Testis (tissue), 3 donors: Measurements from ENCODE around the gene CSF2. TPM values are rescaled to one million over a fixed set of nuclear protein-coding genes. Genes with fewer than 3 reads are reported as not detected.

Experiments used
- DNase-seq: peaks from one replicate; pipeline ENCODE4 v3.0.0-alpha.2; 2019
- H3K27ac ChIP-seq, 2 donors: fragments of 200-600 bp; sonication (generic); one replicate each; pipeline ENCODE4 v1.5.1; 2019
- H3K27me3 ChIP-seq: fragments of 200-600 bp; sonication (generic); one replicate; pipeline ENCODE4 v1.5.1; 2019
- H3K36me3 ChIP-seq: fragments of 200-600 bp; sonication (generic); one replicate; pipeline ENCODE4 v1.5.1; 2017; ENCODE audit warnings: low read depth; ENCODE audit errors: missing control alignments
- H3K4me1 ChIP-seq: fragments of 200-600 bp; sonication (generic); one replicate; pipeline ENCODE4 v1.5.1; 2019
- H3K4me3 ChIP-seq, 2 donors: fragments of 200-600 bp; sonication (generic); one replicate each; pipeline ENCODE4 v1.5.1; 2017 to 2019
- H3K9me3 ChIP-seq: fragments of 200-600 bp; sonication (generic); one replicate; pipeline ENCODE4 v1.5.1; 2017
- POLR2A ChIP-seq: fragments of 450-650 bp; IDR thresholded peaks from one replicate; pipeline ENCODE4 v1.6.1; 2017; ENCODE audit warnings: antibody characterized with exemption, mild to moderate bottlenecking, moderate library complexity
- WGBS, 2 donors: methylation state at CpG; one replicate each; pipeline ENCODE4 v1.1.5; 2018; 5-methylcytosine and 5-hydroxymethylcytosine counted together
- intact Hi-C: fragments of 100-400 bp; cut with DNase I; formaldehyde crosslinking; loops from one replicate; pipeline ENCODE4 v1.15.1; 2023; ENCODE audit warnings: low total_unique reads
- polyA plus RNA-seq: library from polyadenylated mRNA; stranded (reverse); fragments of 350-450 nt; fragmentation: Illumina TruSeq; extraction: RNeasy Lipid Tissue Mini Kit (QIAGEN cat#74804); gene quantifications from one replicate; pipeline ENCODE4 v1.2.3, GENCODE V29; 2014; ENCODE audit warnings: low read depth, low replicate concordance; ENCODE audit not compliant: insufficient read depth
- total RNA-seq, 2 donors: library from RNA; depleted of rRNA; stranded (reverse); fragments of >200 nt; gene quantifications; one replicate each; pipeline ENCODE4 v1.2.3, GENCODE V29; 2016
- TF ChIP-seq, protein P1 (sequence below), 3 experiments: fragments of 450-650 bp in 2 of 3; fragments of 200-600 bp in 1 of 3; sonication (generic) in 1 of 3; IDR thresholded peaks; one replicate each; pipeline ENCODE4 v1.5.1; 2016 to 2019; ENCODE audit warnings: antibody characterized with exemption in 3 of 3, mild to moderate bottlenecking in 2 of 3, moderate library complexity in 1 of 3

CSF2 gene
- total and polyA plus RNA-seq, 3 donors from 2014 or later = not detected

DNA sequence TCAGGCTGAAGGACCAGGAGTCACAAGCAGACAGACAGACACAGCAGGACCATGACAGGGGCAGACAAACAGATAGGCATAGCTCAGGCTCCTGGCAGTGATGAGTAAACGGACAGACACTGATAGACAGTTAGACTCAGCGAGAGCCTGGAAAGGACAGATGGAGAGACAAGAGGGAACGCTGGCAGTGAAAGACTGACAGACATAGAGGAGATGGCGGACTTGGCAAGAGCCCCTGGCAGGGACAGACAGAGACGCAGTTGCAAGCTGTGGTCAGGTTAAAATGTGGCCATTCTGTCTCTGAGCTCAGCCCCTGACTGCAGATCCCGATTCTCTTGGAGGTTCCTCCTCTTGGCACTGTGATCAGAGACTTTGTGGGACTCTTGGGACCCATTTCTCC is 13.6 kb downstream of the CSF2 start:
- no peak overlapping the region for H3K27ac ChIP-seq
- H3K4me1 ChIP-seq = no peaks in the 10 kb centered on the region
- no peaks in the 10 kb centered on the region for H3K9me3 ChIP-seq
- no peak for DNase-seq
- no peaks in the 10 kb centered on the region for H3K36me3 ChIP-seq
- no peak overlapping the region for H3K4me3 ChIP-seq
- intact Hi-C loops = no loop called here
- H3K27me3 ChIP-seq = no peaks in the 10 kb centered on the region
- WGBS, 2 donors = 87 to 90% methylated on average over 6 of the region's 6 CpGs
- no peak for TF ChIP-seq POLR2A
- TF ChIP-seq, protein P1, sequence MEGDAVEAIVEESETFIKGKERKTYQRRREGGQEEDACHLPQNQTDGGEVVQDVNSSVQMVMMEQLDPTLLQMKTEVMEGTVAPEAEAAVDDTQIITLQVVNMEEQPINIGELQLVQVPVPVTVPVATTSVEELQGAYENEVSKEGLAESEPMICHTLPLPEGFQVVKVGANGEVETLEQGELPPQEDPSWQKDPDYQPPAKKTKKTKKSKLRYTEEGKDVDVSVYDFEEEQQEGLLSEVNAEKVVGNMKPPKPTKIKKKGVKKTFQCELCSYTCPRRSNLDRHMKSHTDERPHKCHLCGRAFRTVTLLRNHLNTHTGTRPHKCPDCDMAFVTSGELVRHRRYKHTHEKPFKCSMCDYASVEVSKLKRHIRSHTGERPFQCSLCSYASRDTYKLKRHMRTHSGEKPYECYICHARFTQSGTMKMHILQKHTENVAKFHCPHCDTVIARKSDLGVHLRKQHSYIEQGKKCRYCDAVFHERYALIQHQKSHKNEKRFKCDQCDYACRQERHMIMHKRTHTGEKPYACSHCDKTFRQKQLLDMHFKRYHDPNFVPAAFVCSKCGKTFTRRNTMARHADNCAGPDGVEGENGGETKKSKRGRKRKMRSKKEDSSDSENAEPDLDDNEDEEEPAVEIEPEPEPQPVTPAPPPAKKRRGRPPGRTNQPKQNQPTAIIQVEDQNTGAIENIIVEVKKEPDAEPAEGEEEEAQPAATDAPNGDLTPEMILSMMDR (IDR thresholded peaks at IDR 0.05) = no peak

DNA sequence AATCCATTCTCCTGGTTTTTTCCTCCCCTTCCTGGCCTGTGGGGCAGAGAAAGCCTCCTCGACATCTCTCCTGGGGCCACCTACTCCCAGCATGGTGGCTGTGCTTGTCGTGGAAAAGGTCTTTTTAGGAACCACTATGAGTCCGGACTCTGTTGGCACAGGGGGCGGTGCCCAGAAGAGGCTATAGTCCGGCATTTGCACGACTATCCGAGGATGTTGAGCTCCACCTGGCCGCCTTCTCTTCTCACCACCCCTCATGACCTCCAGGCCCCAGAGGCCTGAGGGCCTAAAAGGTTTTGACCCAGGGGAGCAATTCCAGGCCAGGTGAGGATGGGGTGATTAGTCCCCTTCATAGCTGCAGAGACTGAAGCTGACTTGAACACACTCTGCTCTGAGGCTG is 14.1 kb downstream of the CSF2 start:
- no peak for DNase-seq
- WGBS, 2 donors = 88 to 94% methylated on average over 8 of the region's 8 CpGs
- intact Hi-C loops = no loop called here
- no peak for TF ChIP-seq POLR2A
- TF ChIP-seq, protein P1 (IDR thresholded peaks at IDR 0.05) = no peak
- no peaks in the 10 kb centered on the region for H3K4me1 ChIP-seq
- no peaks in the 10 kb centered on the region for H3K9me3 ChIP-seq
- no peaks in the 10 kb centered on the region for H3K36me3 ChIP-seq
- no peak overlapping the region for H3K27ac ChIP-seq
- H3K27me3 ChIP-seq = no peaks in the 10 kb centered on the region
- no peak overlapping the region for H3K4me3 ChIP-seq

DNA sequence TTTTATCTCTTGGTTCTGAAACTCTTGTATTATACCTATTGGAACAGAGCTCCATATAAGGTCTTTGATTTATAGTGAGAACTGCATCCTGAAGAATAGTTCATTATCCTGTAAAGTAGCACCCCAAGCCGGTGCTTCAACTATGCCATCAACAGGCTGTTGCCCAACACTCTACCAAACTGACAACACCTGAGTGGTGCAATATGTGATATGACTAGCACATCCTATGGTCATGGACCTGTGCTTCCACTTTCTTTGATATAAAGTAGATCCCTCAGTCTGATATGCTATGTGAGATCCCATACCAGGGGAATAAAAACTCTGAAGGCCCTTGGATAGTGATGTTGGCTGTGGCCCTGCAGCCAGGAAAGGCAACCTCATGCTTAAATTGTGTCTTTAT is 15.8 kb downstream of the CSF2 start:
- Histone ChIP-seq H3K4me3 (no peak overlapping the region), H3K27ac (no peak overlapping the region), H3K4me1 (no peaks in the 10 kb centered on the region), H3K27me3 (no peaks in the 10 kb centered on the region), H3K36me3 (no peaks in the 10 kb centered on the region), H3K9me3 (no peaks in the 10 kb centered on the region)
- no peak for DNase-seq
- TF ChIP-seq POLR2A = no peak
- TF ChIP-seq, protein P1 (IDR thresholded peaks at IDR 0.05) = no peak
- 100% methylated on average over 1 of the region's 1 CpG for WGBS, 2 donors
- intact Hi-C loops = no loop called here

DNA sequence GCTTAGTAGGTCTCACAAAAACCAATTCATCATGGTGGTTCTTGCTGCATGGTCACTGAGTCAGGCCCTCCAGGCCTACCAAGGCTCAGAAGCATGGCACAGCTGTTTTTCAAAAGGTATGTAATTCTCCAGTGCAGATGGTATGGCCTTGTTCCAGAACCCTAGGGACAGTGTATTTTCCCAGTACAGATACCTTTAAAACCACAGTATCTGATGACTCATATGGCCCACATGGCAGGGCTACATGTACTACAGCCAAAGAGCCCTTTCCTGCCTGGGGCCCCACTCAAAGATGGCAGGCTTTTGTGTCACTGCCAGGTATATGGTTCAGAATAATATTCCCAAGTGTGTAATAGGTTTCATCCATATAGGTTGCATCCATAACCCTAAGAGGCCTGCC is 16.5 kb downstream of the CSF2 start:
- H3K9me3 ChIP-seq = no peaks in the 10 kb centered on the region
- TF ChIP-seq POLR2A = no peak
- TF ChIP-seq, protein P1 (IDR thresholded peaks at IDR 0.05) = no peak
- intact Hi-C loops = no loop called here
- H3K27me3 ChIP-seq = no peaks in the 10 kb centered on the region
- no peak for DNase-seq
- H3K4me1 ChIP-seq = no peaks in the 10 kb centered on the region
- H3K4me3 ChIP-seq = no peak overlapping the region
- no peaks in the 10 kb centered on the region for H3K36me3 ChIP-seq
- no peak overlapping the region for H3K27ac ChIP-seq

DNA sequence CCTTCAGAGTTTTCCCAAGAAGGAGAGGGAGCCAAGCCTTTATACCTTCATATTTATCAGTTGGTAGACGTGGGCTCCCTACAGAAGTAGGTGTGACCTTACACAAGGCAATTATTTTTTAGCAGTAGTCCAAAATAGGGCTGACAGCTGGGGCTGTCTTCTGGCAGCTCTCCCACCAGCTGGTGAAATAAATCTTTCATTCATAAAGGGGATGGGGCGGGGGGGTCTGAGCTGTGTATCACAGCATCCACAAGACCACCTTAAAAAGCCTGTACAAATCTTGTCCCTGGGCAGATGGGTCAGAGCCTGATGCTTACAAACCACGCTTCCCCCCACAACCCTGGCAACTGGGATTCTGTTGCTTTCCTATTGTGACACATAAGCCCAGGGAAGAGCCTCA is 19.7 kb downstream of the CSF2 start:
- intact Hi-C loops = no loop called here
- Histone ChIP-seq H3K9me3 (no peaks in the 10 kb centered on the region), H3K4me3 (no peak overlapping the region), H3K27ac (no peak overlapping the region), H3K4me1 (no peaks in the 10 kb centered on the region), H3K27me3 (no peaks in the 10 kb centered on the region), H3K36me3 (no peaks in the 10 kb centered on the region)
- no peak for DNase-seq
- no peak for TF ChIP-seq POLR2A
- TF ChIP-seq, protein P1 (IDR thresholded peaks at IDR 0.05) = no peak
- WGBS, 2 donors = 38 to 58% methylated on average over 3 of the region's 3 CpGs
